HL-60 (cell line): Measurements from ENCODE around the gene MAP10.

Experiments
- DNase-seq, 2 experiments: peaks; one replicate each; pipeline ENCODE4 v3.0.0-alpha.2; 2010 to 2020; ENCODE audit warnings: low read depth in 1 of 2, low spot score in 1 of 2
- H3K27ac ChIP-seq: fragments of 250-450 bp; sonication (Bioruptor Pico); replicated peaks from 2 replicates; pipeline ENCODE4 v1.5.1; 2020; ENCODE audit warnings: mild to moderate bottlenecking, moderate library complexity
- H3K27me3 ChIP-seq: fragments of 250-450 bp; sonication (Bioruptor Pico); 2 replicates; pipeline ENCODE4 v1.5.1; 2021; ENCODE audit warnings: mild to moderate bottlenecking, moderate library complexity; ENCODE audit not compliant: insufficient read depth, poor library complexity, severe bottlenecking
- H3K4me3 ChIP-seq: replicated peaks from 2 replicates; pipeline ENCODE4 v1.5.1; 2011; ENCODE audit warnings: mild to moderate bottlenecking, control low read depth, low read length; ENCODE audit not compliant: insufficient read depth
- CTCF ChIP-seq: IDR thresholded peaks from one replicate; pipeline ENCODE4 v1.5.1; 2011; ENCODE audit warnings: low read length, control low read depth, inconsistent platforms; ENCODE audit not compliant: insufficient read depth
- GABPA ChIP-seq: IDR thresholded peaks from 2 replicates; pipeline ENCODE4 v1.6.1; 2012; ENCODE audit warnings: low read depth
- POLR2AphosphoS5 ChIP-seq: IDR thresholded peaks from 2 replicates; pipeline ENCODE4 v1.6.1; 2012; ENCODE audit warnings: low read depth
- REST ChIP-seq: IDR thresholded peaks from 2 replicates; pipeline ENCODE4 v1.6.1; 2012; ENCODE audit warnings: low read depth; ENCODE audit not compliant: insufficient replicate concordance
- SPI1 ChIP-seq: IDR thresholded peaks from 2 replicates; pipeline ENCODE4 v1.6.1; 2012; ENCODE audit warnings: low read depth, mild to moderate bottlenecking, borderline replicate concordance
- long read RNA-seq: library from polyadenylated mRNA; unstranded; transcript quantifications from one replicate; pipeline ENCODE4 v2.0.0, GENCODE V29; 2020

MAP10 gene, protein sequence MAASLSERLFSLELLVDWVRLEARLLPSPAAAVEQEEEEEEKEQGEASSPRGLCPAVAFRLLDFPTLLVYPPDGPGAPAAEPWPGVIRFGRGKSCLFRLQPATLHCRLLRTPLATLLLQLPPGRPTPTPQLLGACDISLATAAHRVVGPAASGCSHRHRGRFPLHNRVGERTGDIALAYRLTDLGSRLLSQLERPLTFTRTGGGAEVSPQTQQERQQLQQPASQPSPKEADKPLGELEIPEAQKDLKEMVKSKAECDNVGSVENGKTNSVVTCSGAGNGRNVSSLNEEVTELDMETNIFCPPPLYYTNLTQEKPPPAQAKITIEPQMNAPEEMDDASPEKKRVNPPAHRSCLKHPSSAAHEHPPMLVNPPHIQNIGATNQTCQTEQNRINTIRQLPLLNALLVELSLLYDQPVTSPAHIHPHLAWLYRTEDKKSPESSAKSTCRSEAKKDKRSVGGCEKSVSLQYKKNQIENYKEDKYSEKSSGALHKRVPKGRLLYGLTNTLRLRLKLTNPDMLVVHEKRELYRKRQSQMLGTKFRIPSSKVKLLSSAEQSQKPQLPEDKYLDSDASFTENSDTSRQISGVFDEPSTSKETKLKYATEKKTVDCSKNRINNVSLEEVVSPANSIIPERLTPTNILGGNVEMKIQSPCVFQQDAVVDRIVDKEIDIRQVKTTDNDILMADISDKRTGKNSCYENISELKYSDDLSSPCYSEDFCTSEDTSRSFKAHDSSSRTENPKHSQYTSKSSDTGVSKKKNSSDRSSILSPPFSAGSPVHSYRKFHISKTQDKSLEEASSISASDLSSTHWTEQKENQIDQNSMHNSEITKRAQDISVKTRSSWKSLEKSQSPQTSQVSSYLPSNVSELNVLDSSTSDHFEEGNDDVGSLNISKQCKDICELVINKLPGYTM
- long read RNA-seq, transcript MAP10-201 (1 exons, 3,516 nt) = major isoform, 12 of 12 reads
- long read RNA-seq, partial matches to known transcripts = 0 of 12 reads
- long read RNA-seq, other reads (novel, unspliced or antisense) = 0 of 12 reads

GRCh38 chr1:232805269-232806185, at the start of gene MAP10:
Gene MAP10 (plus strand): TSS chr1:232805416. CDS start chr1:232805450, 34 bp downstream.
- peak; percentile 62 for TF ChIP-seq REST
- peak; percentile 12; the same call in 1 of the 2 replicates for TF ChIP-seq SPI1
- peak; percentile 84 for TF ChIP-seq POLR2AphosphoS5
- TF ChIP-seq GABPA = no peak
- no peak for TF ChIP-seq CTCF
- DNase-seq = peak; percentile 59 to 78
- Histone ChIP-seq H3K27ac (peak within 1 kb of the TSS; percentile 79), H3K27me3 (no peaks in the 10 kb centered on the region), H3K4me3 (peak within 1 kb of the TSS; percentile 68)

GRCh38 chr1:232764458-232765251, 40.6 kb upstream of the MAP10 start:
- no peaks in the 10 kb centered on the region for H3K27me3 ChIP-seq
- DNase-seq = no peak
- H3K4me3 ChIP-seq = no peak overlapping the region
- no peak for TF ChIP-seq CTCF
- H3K27ac ChIP-seq = no peak overlapping the region

- H3K27ac ChIP-seq = no peak overlapping the region
Measured at GRCh38 chr1:232765542-232765941, 39.7 kb upstream of the MAP10 start.

DNA sequence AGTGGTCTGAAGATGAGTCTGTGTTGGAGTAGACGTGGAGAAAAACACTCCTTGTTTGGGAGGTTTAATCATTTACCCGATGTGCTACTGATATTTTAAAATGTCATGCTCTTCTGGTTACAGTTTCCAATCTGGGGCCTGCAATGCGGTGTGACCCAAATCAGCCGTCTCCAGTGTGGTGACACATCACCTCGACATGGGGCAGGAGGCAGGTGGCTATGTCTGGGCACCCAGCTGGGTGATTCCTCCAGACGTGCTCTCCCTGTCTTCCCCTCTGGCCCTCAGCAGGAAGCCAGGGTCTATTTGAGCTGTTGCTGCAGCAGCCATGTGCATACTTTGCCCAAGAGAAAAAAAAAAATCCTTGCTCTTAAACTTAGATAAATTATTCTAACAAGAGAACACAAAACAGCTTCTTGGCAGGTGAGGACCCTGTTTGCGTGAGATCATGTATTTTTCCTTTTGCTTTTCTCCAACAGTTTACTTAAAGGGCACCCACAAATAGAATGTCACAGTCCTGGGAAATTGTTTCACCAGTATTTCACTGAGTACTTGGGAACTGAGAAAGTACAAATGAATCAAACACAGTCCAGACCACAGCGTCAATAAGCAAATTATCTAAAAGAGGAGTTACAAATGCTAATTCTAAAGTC, 38.9 kb upstream of the MAP10 start:
- H3K4me3 ChIP-seq = no peak overlapping the region
- H3K27me3 ChIP-seq = no peaks in the 10 kb centered on the region
- TF ChIP-seq REST = no peak
- TF ChIP-seq SPI1 = no peak
- no peak for TF ChIP-seq POLR2AphosphoS5
- TF ChIP-seq GABPA = no peak
- TF ChIP-seq CTCF = no peak
- no peak for DNase-seq
- no peak overlapping the region for H3K27ac ChIP-seq

More at GRCh38 chr1:232765542-232765941, 39.7 kb upstream of the MAP10 start:
- TF ChIP-seq SPI1 (no peak), GABPA (no peak)
- Histone ChIP-seq H3K4me3 (no peak overlapping the region), H3K27me3 (no peaks in the 10 kb centered on the region)
- DNase-seq = no peak
